Measurements from ENCODE around the gene EPS8L3.
"Not testable (repeated sequence)": the region's sequence is repeated elsewhere in the genome, so short reads cannot be mapped to it uniquely, and the experiment has no call there.

EPS8L3 gene

GRCh38 chr1:109777436-109777835 is 13.7 kb upstream of the EPS8L3 start:
- DNase-seq: no peak

- DNase-seq: peak; percentile 80 to 81
These were observed 13.2 kb upstream of the EPS8L3 start for GRCh38 chr1:109776911-109777310.

- no peak for DNase-seq
These were observed 12.6 kb upstream of the EPS8L3 start for GRCh38 chr1:109776206-109776835.

GRCh38 chr1:109775398-109775797 is 11.7 kb upstream of the EPS8L3 start:
- DNase-seq: no peak

GRCh38 chr1:109773900-109774485 is 10.3 kb upstream of the EPS8L3 start:
- DNase-seq: no peak

GRCh38 chr1:109773203-109773899 is 9.6 kb upstream of the EPS8L3 start:
- DNase-seq: peak; percentile 68 to 69

GRCh38 chr1:109772658-109773202 is 9.0 kb upstream of the EPS8L3 start:
- DNase-seq: no peak

GRCh38 chr1:109771712-109772657 is 8.3 kb upstream of the EPS8L3 start:
- DNase-seq: no peak

GRCh38 chr1:109770331-109771095 is 6.8 kb upstream of the EPS8L3 start:
- no peak for DNase-seq

- no peak for DNase-seq
These were observed 5.8 kb upstream of the EPS8L3 start for GRCh38 chr1:109769330-109770078.

- DNase-seq: no peak
These were observed 5.1 kb upstream of the EPS8L3 start for GRCh38 chr1:109768820-109769219.

GRCh38 chr1:109768335-109768650 is 4.6 kb upstream of the EPS8L3 start:
- DNase-seq: no peak

- no peak for DNase-seq
These were observed 4.1 kb upstream of the EPS8L3 start for GRCh38 chr1:109767637-109768334.

- not testable (repeated sequence) for DNase-seq
These were observed 3.4 kb upstream of the EPS8L3 start for GRCh38 chr1:109766991-109767636.

GRCh38 chr1:109765896-109766615 is 2.3 kb upstream of the EPS8L3 start:
- DNase-seq: no peak

GRCh38 chr1:109765483-109765815 is 1.7 kb upstream of the EPS8L3 start:
- DNase-seq: no peak

- no peak for DNase-seq
These were observed 1.1 kb upstream of the EPS8L3 start for GRCh38 chr1:109764561-109765482.

GRCh38 chr1:109762821-109763645 is 690 bp downstream of the EPS8L3 start:
- no peak for DNase-seq

All from stimulated activated CD4-positive, alpha-beta T cell treated with anti-CD3 and anti-CD28 coated beads, Interleukin-2, amount 100 ng/mL, for 24 hours (primary cell).